ENCODE measurements around the gene ARSG. TPM values are rescaled to one million over a fixed set of nuclear protein-coding genes. Genes with fewer than 3 reads are reported as not detected.

The ARSG gene
- total and polyA plus RNA-seq, 2 of the 4 experiments (the other 2 are of a cell fraction) = 2.9 to 3.0 TPM

DNA sequence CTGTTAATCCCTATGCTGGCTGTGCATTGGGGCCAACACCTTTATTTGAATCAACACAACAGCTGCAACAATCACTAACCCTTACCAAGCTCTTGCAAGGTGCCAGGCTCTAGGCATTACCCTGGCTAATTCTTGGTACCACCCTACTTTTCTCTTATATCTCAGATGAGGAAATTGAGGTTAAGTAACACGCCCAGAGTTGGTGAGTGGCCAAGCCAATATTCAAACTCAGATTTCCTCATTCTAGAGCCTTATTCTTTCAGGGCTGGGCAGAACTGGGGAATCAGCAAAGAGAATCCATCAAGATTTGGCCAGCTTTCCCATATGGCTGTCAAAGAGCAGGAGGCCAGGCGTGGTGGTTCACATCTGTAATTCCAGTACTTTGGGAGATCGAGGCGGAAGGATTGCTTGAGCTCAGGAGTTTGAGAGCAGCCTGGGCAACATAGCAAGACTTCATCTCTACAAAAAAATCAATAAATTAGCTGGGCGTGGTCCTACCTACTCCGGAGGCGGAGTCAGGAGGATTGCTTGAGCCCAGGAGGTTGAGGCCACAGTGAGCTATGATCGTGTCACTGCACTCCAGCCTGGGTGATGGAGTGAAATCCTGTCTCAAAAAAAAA lies 23.7 kb downstream of the ARSG start:
- 0 out of 2 replicates have a peak, but pooled peaks cover 4% of the 10 kb centered on the region for H3K9me1 ChIP-seq (ENCODE audit: insufficient read depth, low read length)
- intact Hi-C loops (cut with micrococcal nuclease) = no loop called here
- no CpG with 5 or more reads among the region's 8 CpGs for WGBS, 2 experiments (ENCODE audit: extremely low coverage in 2 of 2, insufficient read length in 1 of 2)
- H3K79me1 ChIP-seq (ENCODE audit: low read depth in 1 of 2, low read length in 2 of 2) = no peaks in the 10 kb centered on the region
- H4K20me1 ChIP-seq (ENCODE audit: insufficient read depth, low read length) = no peaks in the 10 kb centered on the region
- H3K27me3 ChIP-seq (ENCODE audit: control insufficient read depth, insufficient read depth, low read length) = no peaks in the 10 kb centered on the region
- H2AK5ac ChIP-seq (ENCODE audit: low read depth, low read length) = no peak overlapping the region
- dilution Hi-C loops (cut with HindIII; ENCODE audit: low sequenced_read_pairs, unreplicated experiment) = no loop called here
- no peak overlapping the region for H2BK20ac ChIP-seq (ENCODE audit: low read depth, low read length)
- no TSS peak for BruUV-seq (replicated peaks)
- H3K9ac ChIP-seq (ENCODE audit: low read depth, low read length) = no peak overlapping the region
- no peak overlapping the region for H3K18ac ChIP-seq (ENCODE audit: low read depth, low read length)
- no peak overlapping the region for H3K4ac ChIP-seq (ENCODE audit: low read depth, low read length)
- H4K91ac ChIP-seq (ENCODE audit: insufficient read depth, low read depth, low read length) = no peak overlapping the region
- H3K27ac ChIP-seq (ENCODE audit: insufficient read depth, low read length) = no peak overlapping the region
- no peak overlapping the region for H2BK5ac ChIP-seq (ENCODE audit: low read depth, low read length, poor library complexity, severe bottlenecking)
- H4K5ac ChIP-seq (ENCODE audit: low read depth, low read length) = no peak overlapping the region
- no peak overlapping the region for H4K8ac ChIP-seq (ENCODE audit: low read depth in 2 of 2, low read length in 2 of 2)
- in situ Hi-C loops (cut with MboI; ENCODE audit: low sequenced_read_pairs) = no loop called here
- H3K23ac ChIP-seq (ENCODE audit: low read depth, low read length) = no peak overlapping the region
- H3K4me1 ChIP-seq (ENCODE audit: control insufficient read depth, insufficient read depth, low read length) = no peaks in the 10 kb centered on the region; the same call in 1 of the 2 replicates
- H2AK9ac ChIP-seq (replicated peaks; ENCODE audit: low read depth, low read length, poor library complexity) = no peak overlapping the region
- ATAC-seq (ENCODE audit: low read depth) (no peak), DNase-seq (no peak)
- no peak overlapping the region for H2BK15ac ChIP-seq (ENCODE audit: low read depth, low read length)
- no peak overlapping the region for H2BK120ac ChIP-seq (ENCODE audit: low read depth, low read length)
- H2AFZ ChIP-seq (replicated peaks; ENCODE audit: low read length, poor library complexity) = no peak overlapping the region
- no peak overlapping the region for H3K14ac ChIP-seq (replicated peaks; ENCODE audit: low read depth, low read length)
- POLR2A ChIA-PET (ENCODE audit: unreplicated experiment) = no interaction called here
- H3K4me3 ChIP-seq (ENCODE audit: insufficient read depth, low read depth, low read length) = no peak overlapping the region
- no peak overlapping the region for H3K4me2 ChIP-seq (ENCODE audit: low read depth, low read length)
- TF ChIP-seq CEBPB (IDR thresholded peaks at IDR 0.05; ENCODE audit: low read depth, low read length) = no peak
- no peak for TF ChIP-seq FOS (IDR thresholded peaks at IDR 0.05; ENCODE audit: low read depth, low read length)
- TF ChIP-seq RCOR1 (IDR thresholded peaks at IDR 0.05; ENCODE audit: insufficient replicate concordance, low read length) = no peak
- TF ChIP-seq, protein P1, sequence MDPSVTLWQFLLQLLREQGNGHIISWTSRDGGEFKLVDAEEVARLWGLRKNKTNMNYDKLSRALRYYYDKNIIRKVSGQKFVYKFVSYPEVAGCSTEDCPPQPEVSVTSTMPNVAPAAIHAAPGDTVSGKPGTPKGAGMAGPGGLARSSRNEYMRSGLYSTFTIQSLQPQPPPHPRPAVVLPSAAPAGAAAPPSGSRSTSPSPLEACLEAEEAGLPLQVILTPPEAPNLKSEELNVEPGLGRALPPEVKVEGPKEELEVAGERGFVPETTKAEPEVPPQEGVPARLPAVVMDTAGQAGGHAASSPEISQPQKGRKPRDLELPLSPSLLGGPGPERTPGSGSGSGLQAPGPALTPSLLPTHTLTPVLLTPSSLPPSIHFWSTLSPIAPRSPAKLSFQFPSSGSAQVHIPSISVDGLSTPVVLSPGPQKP (IDR thresholded peaks at IDR 0.05; ENCODE audit: borderline replicate concordance, low read depth, low read length) = no peak
- no peak for TF ChIP-seq CTCF (conservative IDR thresholded peaks at IDR 0.05; ENCODE audit: low read depth, low read length)
- CTCF ChIA-PET = no interaction called here
- H3K36me3 ChIP-seq (ENCODE audit: control insufficient read depth, insufficient read depth, low read length) = no peaks in the 10 kb centered on the region
- no peaks in the 10 kb centered on the region for H3K9me3 ChIP-seq (ENCODE audit: control insufficient read depth, insufficient read depth, low read length)
- H3K56ac ChIP-seq (ENCODE audit: extremely low read depth, insufficient read depth, low read length) = no peak overlapping the region

Data from IMR-90 (cell line).